BLaER1 treated with 17β-estradiol and CSF1 and Interleukin-3, amounts not matched to agents 10 nM and 100 nM (cell line): Measurements from ENCODE around the gene PRR23E.

Experiments
- H3K27ac ChIP-seq, 11 experiments: shearing (Covaris generic); formaldehyde crosslinking; 2 replicates each; pipeline ENCODE4 v1.8.1; 2022
- H3K27me3 ChIP-seq, 11 experiments: shearing (Covaris generic); formaldehyde crosslinking; 2 replicates each; pipeline ENCODE4 v1.8.1; 2022
- H3K36me3 ChIP-seq, 11 experiments: shearing (Covaris generic); formaldehyde crosslinking; 2 replicates each; pipeline ENCODE4 v1.8.1; 2022
- H3K4me1 ChIP-seq, 10 experiments: shearing (Covaris generic); formaldehyde crosslinking; 2 replicates each; pipeline ENCODE4 v1.8.1; 2022
- H3K4me2 ChIP-seq, 11 experiments: shearing (Covaris generic); formaldehyde crosslinking; 2 replicates each; pipeline ENCODE4 v1.8.1; 2022
- H3K4me3 ChIP-seq, 10 experiments: shearing (Covaris generic); formaldehyde crosslinking; 2 replicates each; pipeline ENCODE4 v1.8.1; 2022
- H3K9ac ChIP-seq, 11 experiments: shearing (Covaris generic); formaldehyde crosslinking; 2 replicates each; pipeline ENCODE4 v1.8.1; 2022
- H3K9me3 ChIP-seq, 11 experiments: shearing (Covaris generic); formaldehyde crosslinking; replicated peaks in 1 of 11; 2 replicates each; pipeline ENCODE4 v1.8.1; 2022
- H4K20me1 ChIP-seq, 11 experiments: shearing (Covaris generic); formaldehyde crosslinking; 2 replicates each; pipeline ENCODE4 v1.8.1; 2022
- Cebpa-rat ChIP-seq, 11 experiments: shearing (Covaris generic); IDR thresholded peaks; 2 replicates each; pipeline ENCODE4 v1.8.1; 2022

Gene PRR23E

GRCh38 chr3:127208483-127209100 is 15.7 kb downstream of the PRR23E start:
- peaks cover 0 to 13% (median 6%) of the 10 kb centered on the region in 11 experiments; a peak in 9 of 22 replicates for H3K9me3 ChIP-seq
- H3K27me3 ChIP-seq = no peaks in the 10 kb centered on the region
- no peak for TF ChIP-seq Cebpa-rat (IDR thresholded peaks at IDR 0.05)
- peaks cover 0 to 29% (median 12%) of the 10 kb centered on the region in 11 experiments; a peak in 13 of 22 replicates for H3K36me3 ChIP-seq
- no peak overlapping the region for H3K27ac ChIP-seq
- H3K4me2 ChIP-seq = peak overlapping the region in 7 of 11 experiments; percentile 9 to 94 (median 84); a peak in 10 of 22 replicates
- H3K4me1 ChIP-seq = peaks cover 14 to 77% (median 72%) of the 10 kb centered on the region in 10 experiments; a peak in 19 of 20 replicates
- H3K4me3 ChIP-seq = no peak overlapping the region
- peaks cover 0 to 55% (median 0%) of the 10 kb centered on the region in 11 experiments; a peak in 7 of 22 replicates for H4K20me1 ChIP-seq
- no peak overlapping the region for H3K9ac ChIP-seq

GRCh38 chr3:127209155-127209839 is 16.4 kb downstream of the PRR23E start:
- Histone ChIP-seq H3K9ac (no peak overlapping the region; a peak in 1 of 22 replicates), H3K4me3 (no peak overlapping the region), H3K9me3 (peaks cover 0 to 10% (median 0%) of the 10 kb centered on the region in 11 experiments; a peak in 6 of 22 replicates), H3K27me3 (no peaks in the 10 kb centered on the region), H3K4me2 (peak overlapping the region in 9 of 11 experiments; percentile 55 to 94 (median 85); a peak in 16 of 22 replicates), H3K36me3 (peaks cover 0 to 24% (median 8%) of the 10 kb centered on the region in 11 experiments; a peak in 11 of 22 replicates), H3K27ac (no peak overlapping the region), H4K20me1 (peaks cover 0 to 55% (median 0%) of the 10 kb centered on the region in 11 experiments; a peak in 7 of 22 replicates), H3K4me1 (peaks cover 22 to 84% (median 79%) of the 10 kb centered on the region in 10 experiments)
- TF ChIP-seq Cebpa-rat (IDR thresholded peaks at IDR 0.05) = no peak

GRCh38 chr3:127209840-127210653 is 17.1 kb downstream of the PRR23E start:
- TF ChIP-seq Cebpa-rat (IDR thresholded peaks at IDR 0.05) = no peak
- Histone ChIP-seq H3K9me3 (peaks cover 0 to 3% (median 0%) of the 10 kb centered on the region in 11 experiments; a peak in 5 of 22 replicates), H3K36me3 (peaks cover 0 to 16% (median 2%) of the 10 kb centered on the region in 11 experiments; a peak in 9 of 22 replicates), H4K20me1 (peaks cover 0 to 55% (median 0%) of the 10 kb centered on the region in 11 experiments; a peak in 7 of 22 replicates), H3K4me1 (peaks cover 29 to 91% (median 87%) of the 10 kb centered on the region in 10 experiments), H3K9ac (no peak overlapping the region), H3K27me3 (no peaks in the 10 kb centered on the region), H3K27ac (no peak overlapping the region), H3K4me2 (peak overlapping the region in 9 of 11 experiments; percentile 55 to 94 (median 85); a peak in 18 of 22 replicates), H3K4me3 (no peak overlapping the region)

- Histone ChIP-seq H3K27me3 (no peaks in the 10 kb centered on the region), H3K36me3 (peaks cover 0 to 14% (median 0%) of the 10 kb centered on the region in 11 experiments; a peak in 5 of 22 replicates), H3K27ac (no peak overlapping the region), H3K9ac (no peak overlapping the region), H4K20me1 (peaks cover 0 to 52% (median 0%) of the 10 kb centered on the region in 11 experiments; a peak in 7 of 22 replicates), H3K4me2 (peak overlapping the region in 9 of 11 experiments; percentile 55 to 94 (median 85); a peak in 18 of 22 replicates), H3K4me3 (no peak overlapping the region), H3K9me3 (no peaks in the 10 kb centered on the region; a peak in 1 of 22 replicates), H3K4me1 (peaks cover 35 to 97% (median 92%) of the 10 kb centered on the region in 10 experiments)
- TF ChIP-seq Cebpa-rat (IDR thresholded peaks at IDR 0.05) = no peak
These were observed 17.7 kb downstream of the PRR23E start for GRCh38 chr3:127210654-127210943.

GRCh38 chr3:127211118-127212060 is 18.5 kb downstream of the PRR23E start:
- peaks cover 37 to 100% (median 97%) of the 10 kb centered on the region in 10 experiments for H3K4me1 ChIP-seq
- no peak for TF ChIP-seq Cebpa-rat (IDR thresholded peaks at IDR 0.05)
- peak overlapping the region in 1 of 11 experiments; percentile 33; a peak in 1 of 22 replicates for H3K27ac ChIP-seq
- peaks cover 0 to 50% (median 0%) of the 10 kb centered on the region in 11 experiments; a peak in 7 of 22 replicates for H4K20me1 ChIP-seq
- peaks cover 0 to 10% (median 0%) of the 10 kb centered on the region in 11 experiments; a peak in 4 of 22 replicates for H3K36me3 ChIP-seq
- peak overlapping the region; percentile 15 to 94 (median 84); a peak in 20 of 22 replicates for H3K4me2 ChIP-seq
- peak overlapping the region in 2 of 10 experiments; percentile 3 to 35; a peak in 1 of 20 replicates for H3K4me3 ChIP-seq
- no peaks in the 10 kb centered on the region; a peak in 1 of 22 replicates for H3K9me3 ChIP-seq
- H3K9ac ChIP-seq = 0 out of 22 replicates have a peak overlapping the region, but pooled peaks of 1 of the 11 experiments have one; percentile 12
- H3K27me3 ChIP-seq = peaks cover 0 to 6% (median 1%) of the 10 kb centered on the region in 11 experiments; a peak in 10 of 22 replicates

- Histone ChIP-seq H3K27me3 (peaks cover 4 to 14% (median 10%) of the 10 kb centered on the region in 11 experiments; a peak in 16 of 22 replicates), H3K9me3 (no peaks in the 10 kb centered on the region; a peak in 1 of 22 replicates), H3K4me2 (peak overlapping the region in 9 of 11 experiments; percentile 55 to 94 (median 85); a peak in 18 of 22 replicates), H3K4me1 (peaks cover 37 to 100% (median 97%) of the 10 kb centered on the region in 10 experiments), H3K4me3 (peak overlapping the region in 2 of 10 experiments; percentile 36 to 65; a peak in 1 of 20 replicates), H3K27ac (peak overlapping the region in 1 of 11 experiments; percentile 33; a peak in 1 of 22 replicates), H3K36me3 (peaks cover 0 to 10% (median 0%) of the 10 kb centered on the region in 11 experiments; a peak in 4 of 22 replicates), H3K9ac (no peak overlapping the region), H4K20me1 (peaks cover 0 to 43% (median 0%) of the 10 kb centered on the region in 11 experiments; a peak in 7 of 22 replicates)
- no peak for TF ChIP-seq Cebpa-rat (IDR thresholded peaks at IDR 0.05)
These were observed 19.3 kb downstream of the PRR23E start for GRCh38 chr3:127212231-127212630.

GRCh38 chr3:127212711-127213110 is 19.8 kb downstream of the PRR23E start:
- TF ChIP-seq Cebpa-rat (IDR thresholded peaks at IDR 0.05) = no peak
- Histone ChIP-seq H3K9me3 (no peaks in the 10 kb centered on the region; a peak in 1 of 22 replicates), H4K20me1 (peaks cover 0 to 38% (median 0%) of the 10 kb centered on the region in 11 experiments; a peak in 7 of 22 replicates), H3K4me2 (peak overlapping the region in 10 of 11 experiments; percentile 5 to 94 (median 84); a peak in 18 of 22 replicates), H3K4me3 (peak overlapping the region in 3 of 10 experiments; percentile 16 to 65 (median 36); a peak in 5 of 20 replicates), H3K27me3 (peaks cover 9 to 19% (median 14%) of the 10 kb centered on the region in 11 experiments; a peak in 21 of 22 replicates), H3K27ac (peak overlapping the region in 1 of 11 experiments; percentile 21; a peak in 1 of 22 replicates), H3K36me3 (peaks cover 0 to 10% (median 0%) of the 10 kb centered on the region in 11 experiments; a peak in 4 of 22 replicates), H3K9ac (peak overlapping the region in 1 of 11 experiments; percentile 42; a peak in 1 of 22 replicates), H3K4me1 (peaks cover 41 to 100% (median 97%) of the 10 kb centered on the region in 10 experiments)
